ENCODE data around the gene GALM.

DNA sequence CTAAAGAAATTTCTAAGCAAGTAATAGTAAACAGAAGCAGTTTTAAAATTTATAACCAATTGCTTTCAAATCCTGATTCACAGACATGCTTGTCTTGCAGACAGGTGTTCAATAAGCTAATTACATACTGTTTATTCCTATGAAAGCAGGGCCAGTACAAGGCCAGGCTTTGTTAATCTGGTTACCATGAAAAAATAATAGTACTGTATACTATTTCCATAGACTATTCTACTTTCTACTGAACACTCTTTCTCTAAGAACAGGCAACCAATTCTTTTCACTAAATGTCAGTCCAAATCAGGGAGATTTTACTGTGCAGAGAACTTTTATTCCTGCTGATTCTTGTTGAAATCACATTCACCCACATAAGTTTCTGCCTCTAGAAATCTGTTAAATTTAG lies 88.1 kb downstream of the GALM start:
- TF ChIP-seq, protein P1, sequence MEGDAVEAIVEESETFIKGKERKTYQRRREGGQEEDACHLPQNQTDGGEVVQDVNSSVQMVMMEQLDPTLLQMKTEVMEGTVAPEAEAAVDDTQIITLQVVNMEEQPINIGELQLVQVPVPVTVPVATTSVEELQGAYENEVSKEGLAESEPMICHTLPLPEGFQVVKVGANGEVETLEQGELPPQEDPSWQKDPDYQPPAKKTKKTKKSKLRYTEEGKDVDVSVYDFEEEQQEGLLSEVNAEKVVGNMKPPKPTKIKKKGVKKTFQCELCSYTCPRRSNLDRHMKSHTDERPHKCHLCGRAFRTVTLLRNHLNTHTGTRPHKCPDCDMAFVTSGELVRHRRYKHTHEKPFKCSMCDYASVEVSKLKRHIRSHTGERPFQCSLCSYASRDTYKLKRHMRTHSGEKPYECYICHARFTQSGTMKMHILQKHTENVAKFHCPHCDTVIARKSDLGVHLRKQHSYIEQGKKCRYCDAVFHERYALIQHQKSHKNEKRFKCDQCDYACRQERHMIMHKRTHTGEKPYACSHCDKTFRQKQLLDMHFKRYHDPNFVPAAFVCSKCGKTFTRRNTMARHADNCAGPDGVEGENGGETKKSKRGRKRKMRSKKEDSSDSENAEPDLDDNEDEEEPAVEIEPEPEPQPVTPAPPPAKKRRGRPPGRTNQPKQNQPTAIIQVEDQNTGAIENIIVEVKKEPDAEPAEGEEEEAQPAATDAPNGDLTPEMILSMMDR (IDR thresholded peaks at IDR 0.05; ENCODE audit: poor library complexity) = no peak
- no peak for TF ChIP-seq EZH2 (IDR thresholded peaks at IDR 0.05; ENCODE audit: borderline replicate concordance)

Data from hepatocyte (in vitro differentiated cells).